Gastroesophageal sphincter (tissue), 4 donors: Measurements from ENCODE around the gene CNIH2. TPM values are rescaled to one million over a fixed set of nuclear protein-coding genes. Genes with fewer than 3 reads are reported as not detected.

Experiments
- ATAC-seq: fragments of 150-250 bp; one replicate; pipeline ENCODE4 v1.9.1; 2016; ENCODE audit warnings: mild to moderate bottlenecking, moderate library complexity
- H3K27ac ChIP-seq, 4 donors: fragments of 200-600 bp; sonication (generic) in 3 of 4; 1 replicate in 3 of 4; 2 replicates in 1 of 4; pipeline ENCODE4 v1.5.1; 2016 to 2019
- H3K27me3 ChIP-seq: fragments of 200-600 bp; sonication (generic); one replicate; pipeline ENCODE4 v1.5.1; 2019
- H3K36me3 ChIP-seq, 2 donors: fragments of 200-600 bp; sonication (generic); one replicate each; pipeline ENCODE4 v1.5.1; 2019; ENCODE audit warnings: control low read depth in 1 of 2
- H3K4me1 ChIP-seq, 3 donors: fragments of 200-600 bp; sonication (generic); 1 replicate in 2 of 3; 2 replicates in 1 of 3; pipeline ENCODE4 v1.5.1; 2016 to 2019; ENCODE audit warnings: control low read depth in 2 of 3
- H3K4me3 ChIP-seq, 2 donors: fragments of 200-600 bp; sonication (generic); one replicate each; pipeline ENCODE4 v1.5.1; 2019; ENCODE audit warnings: mild to moderate bottlenecking in 1 of 2, moderate library complexity in 1 of 2
- H3K9me3 ChIP-seq, 3 donors: fragments of 200-600 bp; sonication (generic); one replicate each; pipeline ENCODE4 v1.5.1; 2017 to 2019; ENCODE audit warnings: control low read depth in 2 of 3
- CTCF ChIP-seq, 4 experiments: fragments of 200-600 bp in 2 of 4; fragments of 450-650 bp in 2 of 4; sonication (generic) in 1 of 4; IDR thresholded peaks; one replicate each; pipeline ENCODE4 v1.5.1; 2017 to 2019; ENCODE audit warnings: antibody characterized with exemption in 4 of 4, mild to moderate bottlenecking in 2 of 4, moderate library complexity in 2 of 4
- EP300 ChIP-seq: sonication (generic); formaldehyde crosslinking; IDR thresholded peaks from one replicate; pipeline ENCODE4 v1.6.1; 2017; ENCODE audit warnings: antibody characterized with exemption, mild to moderate bottlenecking
- POLR2A ChIP-seq, 2 donors: fragments of 450-650 bp; IDR thresholded peaks; one replicate each; pipeline ENCODE4 v1.6.1; 2017; ENCODE audit warnings: antibody characterized with exemption in 2 of 2, mild to moderate bottlenecking in 2 of 2, moderate library complexity in 1 of 2
- POLR2AphosphoS5 ChIP-seq: sonication (generic); formaldehyde crosslinking; IDR thresholded peaks from one replicate; pipeline ENCODE4 v1.6.1; 2017; ENCODE audit warnings: antibody characterized with exemption
- WGBS, 2 donors: methylation state at CpG; one replicate each; pipeline ENCODE4 v1.1.5; 2018; ENCODE audit warnings: low coverage in 1 of 2; 5-methylcytosine and 5-hydroxymethylcytosine counted together
- total RNA-seq, 4 donors: library from RNA; depleted of rRNA; stranded (reverse); fragments of >200 nt; gene quantifications; one replicate each; pipeline ENCODE4 v1.1.0, GENCODE V29; 2016

Gene CNIH2
- 1 to 10 TPM in 1 of 4 donors, not detected in 3; 1.1 TPM for total RNA-seq

GRCh38 chr11:66277471-66278362 lies at the start of gene CNIH2:
TSS of gene CNIH2 (plus strand) at chr11:66278175. CDS start at chr11:66278457, 282 bp downstream.
- H3K36me3 ChIP-seq = peaks cover 0 to 45% of the 10 kb centered on the region in 2 donors
- peak; percentile 57 for ATAC-seq
- H3K27ac ChIP-seq = peak within 1 kb of the TSS in 3 of 4 donors; percentile 64 to 78 (median 77)
- H3K4me1 ChIP-seq = peaks cover 2 to 30% (median 11%) of the 10 kb centered on the region in 3 donors
- H3K27me3 ChIP-seq = peaks cover 3% of the 10 kb centered on the region
- WGBS, 2 donors = 40 to 48% methylated on average over 1 to 7 of the region's 84 CpGs
- TF ChIP-seq POLR2AphosphoS5 (no peak), EP300 (no peak), POLR2A (IDR thresholded peaks at IDR 0.05) (no peak), CTCF (IDR thresholded peaks at IDR 0.05) (no peak)
- peak within 1 kb of the TSS; percentile 24 to 49 for H3K4me3 ChIP-seq
- no peaks in the 10 kb centered on the region for H3K9me3 ChIP-seq

GRCh38 chr11:66228521-66228920 lies 49.5 kb upstream of the CNIH2 start:
- Histone ChIP-seq H3K4me1 (no peaks in the 10 kb centered on the region), H3K27ac (no peak overlapping the region), H3K9me3 (no peaks in the 10 kb centered on the region), H3K27me3 (no peaks in the 10 kb centered on the region), H3K36me3 (peaks cover 0 to 75% of the 10 kb centered on the region in 2 donors), H3K4me3 (no peak overlapping the region)
- 79% methylated on average over 6 of the region's 6 CpGs; no CpG with 5 or more reads in 1 of the 2 donors for WGBS, 2 donors
- ATAC-seq = no peak
- TF ChIP-seq EP300 (no peak), CTCF (IDR thresholded peaks at IDR 0.05) (no peak), POLR2AphosphoS5 (no peak), POLR2A (IDR thresholded peaks at IDR 0.05) (no peak)

GRCh38 chr11:66230156-66230555 lies 47.8 kb upstream of the CNIH2 start:
- WGBS, 2 donors = 51 to 100% methylated on average over 2 of the region's 6 CpGs

GRCh38 chr11:66230978-66231377 lies 47.0 kb upstream of the CNIH2 start:
- no peaks in the 10 kb centered on the region for H3K9me3 ChIP-seq
- ATAC-seq = no peak
- H3K4me1 ChIP-seq = no peaks in the 10 kb centered on the region
- H3K36me3 ChIP-seq = peaks cover 0 to 81% of the 10 kb centered on the region in 2 donors
- no peak overlapping the region for H3K27ac ChIP-seq
- WGBS, 2 donors = 90% methylated on average over 9 of the region's 14 CpGs; no CpG with 5 or more reads in 1 of the 2 donors
- H3K4me3 ChIP-seq = no peak overlapping the region
- no peak for TF ChIP-seq EP300
- no peak for TF ChIP-seq CTCF (IDR thresholded peaks at IDR 0.05)
- no peak for TF ChIP-seq POLR2A (IDR thresholded peaks at IDR 0.05)
- no peak for TF ChIP-seq POLR2AphosphoS5
- H3K27me3 ChIP-seq = no peaks in the 10 kb centered on the region

More at GRCh38 chr11:66230156-66230555, 47.8 kb upstream of the CNIH2 start:
- ATAC-seq = no peak
- H3K4me3 ChIP-seq = no peak overlapping the region
- TF ChIP-seq POLR2AphosphoS5 = no peak
- no peak for TF ChIP-seq POLR2A (IDR thresholded peaks at IDR 0.05)
- no peak for TF ChIP-seq CTCF (IDR thresholded peaks at IDR 0.05)
- no peak for TF ChIP-seq EP300
- no peaks in the 10 kb centered on the region for H3K4me1 ChIP-seq
- H3K27ac ChIP-seq = no peak overlapping the region
- H3K27me3 ChIP-seq = no peaks in the 10 kb centered on the region
- peaks cover 0 to 79% of the 10 kb centered on the region in 2 donors for H3K36me3 ChIP-seq
- no peaks in the 10 kb centered on the region for H3K9me3 ChIP-seq
